ENCODE results near the gene SUN2.
A peak's percentile ranks its signal among the peaks of the same experiment; 100 is the strongest.

The SUN2 gene

GRCh38 chr22:38755155-38755910 is 465 bp downstream of the SUN2 start (continued):
- TF ChIP-seq ZBTB49 (tag by site-specific recombination; IDR thresholded peaks at IDR 0.05; ENCODE audit: low read depth) (no peak), ZNF692 (tag by site-specific recombination; IDR thresholded peaks at IDR 0.05) (no peak), ZNF335 (tag by site-specific recombination; conservative IDR thresholded peaks at IDR 0.05) (peak; percentile 95), PRDM6 (tag by site-specific recombination; IDR thresholded peaks at IDR 0.05) (no peak), KLF17 (tag by site-specific recombination; IDR thresholded peaks at IDR 0.05) (peak; percentile 34; the same call in 1 of the 2 replicates), ZBTB20 (tag by site-specific recombination; IDR thresholded peaks at IDR 0.05) (peak; percentile 82), ZNF623 (tag by site-specific recombination; IDR thresholded peaks at IDR 0.05) (no peak), TSHZ1 (tag by site-specific recombination; IDR thresholded peaks at IDR 0.05; ENCODE audit: borderline replicate concordance) (no peak), ZNF529 (tag by site-specific recombination; IDR thresholded peaks at IDR 0.05; ENCODE audit: insufficient replicate concordance) (no peak), ZNF785 (tag by site-specific recombination; IDR thresholded peaks at IDR 0.05) (no peak), ZNF202 (tag by site-specific recombination; IDR thresholded peaks at IDR 0.05; ENCODE audit: borderline replicate concordance) (no peak), ZNF148 (tag by site-specific recombination; IDR thresholded peaks at IDR 0.05; ENCODE audit: borderline replicate concordance) (no peak), ZNF324 (tag by site-specific recombination; IDR thresholded peaks at IDR 0.05) (no peak), GLI2 (tag by site-specific recombination; IDR thresholded peaks at IDR 0.05; ENCODE audit: borderline replicate concordance, low read depth) (no peak), YY1 (tag by site-specific recombination; IDR thresholded peaks at IDR 0.05) (no peak), EGR2 (tag by site-specific recombination; IDR thresholded peaks at IDR 0.05; ENCODE audit: low read depth) (no peak), SP3 (tag by site-specific recombination; IDR thresholded peaks at IDR 0.05) (peak; percentile 63), ZNF18 (tag by site-specific recombination; IDR thresholded peaks at IDR 0.05) (peak; percentile 31; the same call in 1 of the 2 replicates), KLF7 (tag by site-specific recombination; IDR thresholded peaks at IDR 0.05; ENCODE audit: borderline replicate concordance) (no peak), SETDB1 (IDR thresholded peaks at IDR 0.05; ENCODE audit: insufficient read length, low read length) (no peak), ZSCAN16 (tag by site-specific recombination; IDR thresholded peaks at IDR 0.05) (no peak), ZNF776 (tag by site-specific recombination; IDR thresholded peaks at IDR 0.05; ENCODE audit: borderline replicate concordance) (no peak), ZNF366 (tag by site-specific recombination; conservative IDR thresholded peaks at IDR 0.05) (no peak), ZNF558 (tag by site-specific recombination; IDR thresholded peaks at IDR 0.05) (no peak)

All from HEK293 (cell line).